Measurements from ENCODE around the gene ICAM4.

Gene ICAM4

GRCh38 chr19:10290357-10290875 lies 3.7 kb downstream of the ICAM4 start:
- in situ Hi-C loops (cut with MboI; ENCODE audit: low sequenced_read_pairs), result no loop called here

GRCh38 chr19:10290876-10291553 lies 4.3 kb downstream of the ICAM4 start:
- in situ Hi-C loops (cut with MboI; ENCODE audit: low sequenced_read_pairs), result no loop called here

- in situ Hi-C loops (cut with MboI; ENCODE audit: low sequenced_read_pairs), result no loop called here
Measured at GRCh38 chr19:10291554-10292205, 4.9 kb downstream of the ICAM4 start.

- in situ Hi-C loops (cut with MboI; ENCODE audit: low sequenced_read_pairs), result no loop called here
Measured at GRCh38 chr19:10292206-10292788, 5.5 kb downstream of the ICAM4 start.

- in situ Hi-C loops (cut with MboI; ENCODE audit: low sequenced_read_pairs), result no loop called here
Measured at GRCh38 chr19:10292789-10293636, 6.3 kb downstream of the ICAM4 start.

GRCh38 chr19:10293637-10294367 lies 7.0 kb downstream of the ICAM4 start:
- in situ Hi-C loops (cut with MboI; ENCODE audit: low sequenced_read_pairs), result no loop called here

GRCh38 chr19:10294368-10294697 lies 7.6 kb downstream of the ICAM4 start:
- in situ Hi-C loops (cut with MboI; ENCODE audit: low sequenced_read_pairs), result no loop called here

GRCh38 chr19:10295305-10295846 lies 8.6 kb downstream of the ICAM4 start:
- in situ Hi-C loops (cut with MboI; ENCODE audit: low sequenced_read_pairs), result no loop called here

GRCh38 chr19:10295847-10296591 lies 9.3 kb downstream of the ICAM4 start:
- in situ Hi-C loops (cut with MboI; ENCODE audit: low sequenced_read_pairs), result no loop called here

- in situ Hi-C loops (cut with MboI; ENCODE audit: low sequenced_read_pairs), result no loop called here
Measured at GRCh38 chr19:10299545-10300458, 13.0 kb downstream of the ICAM4 start.

GRCh38 chr19:10305139-10305806 lies 18.5 kb downstream of the ICAM4 start:
- in situ Hi-C loops (cut with MboI; ENCODE audit: low sequenced_read_pairs), result no loop called here

GRCh38 chr19:10306327-10306726 lies 19.6 kb downstream of the ICAM4 start:
- in situ Hi-C loops (cut with MboI; ENCODE audit: low sequenced_read_pairs), result no loop called here

- in situ Hi-C loops (cut with MboI; ENCODE audit: low sequenced_read_pairs), result no loop called here
Measured at GRCh38 chr19:10309423-10309822, 22.7 kb downstream of the ICAM4 start, which contains the start of gene ZGLP1. Gene ZGLP1, minus strand, starts transcription at chr19:10309815.

- in situ Hi-C loops (cut with MboI; ENCODE audit: low sequenced_read_pairs), result no loop called here
Measured at GRCh38 chr19:10315335-10316214, 28.8 kb downstream of the ICAM4 start, which contains the start of gene FDX2. Gene FDX2, minus strand, starts transcription at chr19:10316015. Its CDS starts 19 bp downstream, at chr19:10315996.

GRCh38 chr19:10316229-10317044 lies 29.7 kb downstream of the ICAM4 start:
- in situ Hi-C loops (cut with MboI; ENCODE audit: low sequenced_read_pairs), result no loop called here
